Measurements from ENCODE around the gene TMEM100. TPM values are rescaled to one million over a fixed set of nuclear protein-coding genes. Genes with fewer than 3 reads are reported as not detected.
A peak's percentile ranks its signal among the peaks of the same experiment; 100 is the strongest.

TMEM100 gene
- total RNA-seq, 4 donors from 2014 or later: 0.39 to 87.9 (median 6.1) TPM

GRCh38 chr17:55691666-55692065 lies 31.0 kb downstream of the TMEM100 start:
- Histone ChIP-seq H3K9me3 (no peaks in the 10 kb centered on the region), H3K27ac (no peak overlapping the region), H3K27me3 (no peaks in the 10 kb centered on the region), H3K4me3 (no peak overlapping the region), H3K4me1 (peaks cover 0 to 6% of the 10 kb centered on the region in 2 donors), H3K36me3 (no peaks in the 10 kb centered on the region)
- ATAC-seq: no peak
- in situ Hi-C loops (cut with MboI; ENCODE audit: low sequenced_read_pairs in 4 of 4) (no loop called here), intact Hi-C loops (cut with DNase I; ENCODE audit: low total_unique reads) (no loop called here)
- DNase-seq: no peak
- TF ChIP-seq POLR2A (IDR thresholded peaks at IDR 0.05): no peak
- TF ChIP-seq CTCF (IDR thresholded peaks at IDR 0.05 in 4 of 5, conservative IDR thresholded peaks at IDR 0.05 in 1 of 5): no peak

- peak; percentile 69 to 76 for ATAC-seq
Observed at GRCh38 chr17:55690105-55690508, 32.6 kb downstream of the TMEM100 start.

GRCh38 chr17:55689672-55690071 lies 33.0 kb downstream of the TMEM100 start:
- DNase-seq: no peak
- Histone ChIP-seq H3K27ac (no peak overlapping the region), H3K4me3 (no peak overlapping the region), H3K9me3 (no peaks in the 10 kb centered on the region), H3K36me3 (no peaks in the 10 kb centered on the region), H3K4me1 (peaks cover 0 to 6% of the 10 kb centered on the region in 2 donors), H3K27me3 (no peaks in the 10 kb centered on the region)
- intact Hi-C loops (cut with DNase I; ENCODE audit: low total_unique reads) (no loop called here), in situ Hi-C loops (cut with MboI; ENCODE audit: low sequenced_read_pairs in 4 of 4) (no loop called here)
- no peak for ATAC-seq
- TF ChIP-seq CTCF (IDR thresholded peaks at IDR 0.05 in 4 of 5, conservative IDR thresholded peaks at IDR 0.05 in 1 of 5): no peak
- TF ChIP-seq POLR2A (IDR thresholded peaks at IDR 0.05): no peak

More at GRCh38 chr17:55690105-55690508, 32.6 kb downstream of the TMEM100 start:
- Histone ChIP-seq H3K36me3 (no peaks in the 10 kb centered on the region), H3K4me1 (peaks cover 0 to 6% of the 10 kb centered on the region in 2 donors), H3K4me3 (no peak overlapping the region), H3K9me3 (no peaks in the 10 kb centered on the region), H3K27ac (peak overlapping the region in 1 of 4 donors; percentile 12), H3K27me3 (no peaks in the 10 kb centered on the region)
- in situ Hi-C loops (cut with MboI; ENCODE audit: low sequenced_read_pairs in 4 of 4) (no loop called here), intact Hi-C loops (cut with DNase I; ENCODE audit: low total_unique reads) (no loop called here)
- no peak for DNase-seq
- no peak for TF ChIP-seq CTCF (IDR thresholded peaks at IDR 0.05 in 4 of 5, conservative IDR thresholded peaks at IDR 0.05 in 1 of 5)
- no peak for TF ChIP-seq POLR2A (IDR thresholded peaks at IDR 0.05)

GRCh38 chr17:55688057-55688456 lies 34.6 kb downstream of the TMEM100 start:
- intact Hi-C loops (cut with DNase I; ENCODE audit: low total_unique reads) (no loop called here), in situ Hi-C loops (cut with MboI; ENCODE audit: low sequenced_read_pairs in 4 of 4) (no loop called here)
- ATAC-seq: no peak
- Histone ChIP-seq H3K27me3 (no peaks in the 10 kb centered on the region), H3K27ac (no peak overlapping the region), H3K4me1 (peaks cover 0 to 6% of the 10 kb centered on the region in 2 donors), H3K4me3 (no peak overlapping the region), H3K36me3 (no peaks in the 10 kb centered on the region), H3K9me3 (no peaks in the 10 kb centered on the region)
- no peak for DNase-seq
- TF ChIP-seq CTCF (IDR thresholded peaks at IDR 0.05 in 4 of 5, conservative IDR thresholded peaks at IDR 0.05 in 1 of 5): no peak
- no peak for TF ChIP-seq POLR2A (IDR thresholded peaks at IDR 0.05)

- H3K4me3 ChIP-seq: no peak overlapping the region
- H3K27ac ChIP-seq: no peak overlapping the region
- TF ChIP-seq POLR2A (IDR thresholded peaks at IDR 0.05) (no peak), CTCF (IDR thresholded peaks at IDR 0.05 in 4 of 5, conservative IDR thresholded peaks at IDR 0.05 in 1 of 5) (no peak)
- H3K9me3 ChIP-seq: no peaks in the 10 kb centered on the region
- in situ Hi-C loops (cut with MboI; ENCODE audit: low sequenced_read_pairs in 4 of 4) (no loop called here), intact Hi-C loops (cut with DNase I; ENCODE audit: low total_unique reads) (no loop called here)
- no peaks in the 10 kb centered on the region for H3K36me3 ChIP-seq
- ATAC-seq (no peak), DNase-seq (no peak)
- no peaks in the 10 kb centered on the region for H3K27me3 ChIP-seq
- peaks cover 0 to 6% of the 10 kb centered on the region in 2 donors for H3K4me1 ChIP-seq
Observed at GRCh38 chr17:55687037-55687436, 35.6 kb downstream of the TMEM100 start.
